Endothelial cell of umbilical vein (primary cell): ENCODE measurements around the gene NUP153. TPM values are rescaled to one million over a fixed set of nuclear protein-coding genes. Genes with fewer than 3 reads are reported as not detected.

ENCODE experiments used
- BruUV-seq: library from RNA; stranded (reverse); fragments of 400-500 nt; replicated peaks from 2 replicates; lab custom pipeline; 2021; lab: Mats Ljungman, UMichigan
- CTCF ChIA-PET: fragments of 300-600, 350-600 bp; sonication (Branson Sonifier 250); formaldehyde crosslinking; loops from one replicate; lab custom pipeline; 2021; ENCODE audit warnings: antibody characterized with exemption, inconsistent platforms; lab: Charles Lee
- POLR2A ChIA-PET: fragments of 300-600, 350-600 bp; sonication (Branson Sonifier 250); formaldehyde crosslinking; loops from one replicate; lab custom pipeline; 2021; ENCODE audit warnings: antibody characterized with exemption, inconsistent platforms; lab: Charles Lee
- DNase-seq: peaks from one replicate; pipeline ENCODE4 v3.0.0-alpha.2; 2011; ENCODE audit warnings: low read depth, low spot score
- FAIRE-seq: peaks from 2 replicates; lab custom pipeline; 2011; peaks lifted over from hg19 to GRCh38; lab: Jason Lieb, UNC
- H2AFZ ChIP-seq: 2 replicates; pipeline ENCODE4 v1.6.0; 2012; ENCODE audit warnings: low read depth, low read length, control low read depth, inconsistent platforms
- H3K27ac ChIP-seq: 2 replicates; pipeline ENCODE4 v1.5.1; 2011; ENCODE audit warnings: low read depth, mild to moderate bottlenecking, control low read depth, low read length, moderate library complexity; ENCODE audit not compliant: insufficient read depth
- H3K27me3 ChIP-seq, 2 experiments: 2 replicates each; pipeline versions ENCODE4 v1.6.0 to v1.6.1; 2011; ENCODE audit warnings: low read length in 2 of 2, mixed read lengths in 1 of 2; ENCODE audit not compliant: control insufficient read depth in 2 of 2, insufficient read depth in 2 of 2
- H3K36me3 ChIP-seq, 2 experiments: 2 replicates in 1 of 2; 3 replicates in 1 of 2; pipeline ENCODE4 v1.5.1; 2011; ENCODE audit warnings: low read length in 2 of 2, mild to moderate bottlenecking in 1 of 2, moderate library complexity in 1 of 2; ENCODE audit not compliant: control insufficient read depth in 2 of 2, insufficient read depth in 2 of 2; ENCODE audit errors: extremely low read depth in 1 of 2
- H3K4me1 ChIP-seq: 3 replicates; pipeline ENCODE4 v1.5.1; 2011; ENCODE audit warnings: mild to moderate bottlenecking, low read length; ENCODE audit not compliant: control insufficient read depth, insufficient read depth; ENCODE audit errors: extremely low read depth
- H3K4me2 ChIP-seq: 2 replicates; pipeline ENCODE4 v1.6.1; 2011; ENCODE audit warnings: low read length, control low read depth, mixed read lengths; ENCODE audit not compliant: insufficient read depth
- H3K4me3 ChIP-seq, 3 experiments: fragments of 200-600 bp in 1 of 3; sonication (generic), shearing (Covaris generic) in 1 of 3; replicated peaks in 1 of 3; 2 replicates each; pipeline ENCODE4 v1.5.1; 2011 to 2016; ENCODE audit warnings: control low read depth in 3 of 3, low read length in 3 of 3, mild to moderate bottlenecking in 2 of 3, inconsistent platforms in 1 of 3, low read depth in 1 of 3, moderate library complexity in 1 of 3; ENCODE audit not compliant: insufficient read depth in 1 of 3
- H3K79me2 ChIP-seq: 2 replicates; pipeline ENCODE4 v1.6.0; 2012; ENCODE audit warnings: low read length, inconsistent platforms; ENCODE audit not compliant: control insufficient read depth, insufficient read depth
- H3K9ac ChIP-seq: replicated peaks from 2 replicates; pipeline ENCODE3; 2011; ENCODE audit warnings: low read length, control low read depth; ENCODE audit not compliant: insufficient read depth; ENCODE audit errors: extremely low read depth
- H3K9me1 ChIP-seq: replicated peaks from 3 replicates; pipeline ENCODE4 v1.6.0; 2011; ENCODE audit warnings: mild to moderate bottlenecking, low read length; ENCODE audit not compliant: control insufficient read depth, insufficient read depth; ENCODE audit errors: extremely low read depth
- H3K9me3 ChIP-seq: replicated peaks from 2 replicates; pipeline ENCODE4 v1.5.1; 2012; ENCODE audit warnings: low read length, inconsistent platforms; ENCODE audit not compliant: control insufficient read depth, insufficient read depth
- H4K20me1 ChIP-seq: replicated peaks from 2 replicates; pipeline ENCODE3; 2011; ENCODE audit warnings: mild to moderate bottlenecking, low read length; ENCODE audit not compliant: control insufficient read depth, insufficient read depth; ENCODE audit errors: extremely low read depth
- CTCF ChIP-seq, 2 donors: IDR thresholded peaks; 1 replicate in 1 of 2; 2 replicates in 1 of 2; pipeline ENCODE4 v1.5.1; 2011; ENCODE audit warnings: low read length in 2 of 2, mild to moderate bottlenecking in 2 of 2, moderate library complexity in 2 of 2, control low read depth in 1 of 2, inconsistent platforms in 1 of 2, low read depth in 1 of 2; ENCODE audit not compliant: insufficient read depth in 1 of 2; ENCODE audit errors: extremely low read depth in 1 of 2
- EZH2 ChIP-seq: IDR thresholded peaks from 2 replicates; pipeline ENCODE4 v1.6.1; 2012; ENCODE audit warnings: borderline replicate concordance, low read depth, mild to moderate bottlenecking, moderate library complexity, low read length, inconsistent platforms; ENCODE audit not compliant: severe bottlenecking
- FOS ChIP-seq: IDR thresholded peaks from 2 replicates; pipeline ENCODE4 v1.6.1; 2011; ENCODE audit warnings: mild to moderate bottlenecking, low read length, moderate library complexity, borderline replicate concordance; ENCODE audit not compliant: insufficient read depth
- GATA2 ChIP-seq: IDR thresholded peaks from 2 replicates; pipeline ENCODE4 v1.7.0; 2011; ENCODE audit warnings: low read depth, mild to moderate bottlenecking, moderate library complexity, mixed read lengths, low read length; ENCODE audit not compliant: insufficient read length, insufficient read depth
- JUN ChIP-seq: IDR thresholded peaks from 2 replicates; pipeline ENCODE4 v1.6.1; 2011; ENCODE audit warnings: borderline replicate concordance, low read depth; ENCODE audit not compliant: insufficient read length, insufficient read depth
- MAX ChIP-seq: IDR thresholded peaks from 2 replicates; pipeline ENCODE4 v1.6.1; 2011; ENCODE audit not compliant: insufficient read depth, insufficient read length
- MYC ChIP-seq: IDR thresholded peaks from one replicate; pipeline ENCODE4 v1.6.1; 2011; ENCODE audit warnings: mild to moderate bottlenecking, low read depth, low read length
- POLR2A ChIP-seq: IDR thresholded peaks from 2 replicates; pipeline ENCODE4 v1.6.1; 2012; ENCODE audit warnings: low read depth, mild to moderate bottlenecking, control low read depth, low read length
- POLR2AphosphoS5 ChIP-seq: IDR thresholded peaks from 2 replicates; pipeline ENCODE4 v1.6.1; 2012; ENCODE audit warnings: low read depth, mild to moderate bottlenecking, control low read depth, low read length, moderate library complexity; ENCODE audit not compliant: insufficient read depth
- dilution Hi-C: fragments of 300-500 bp; cut with MboI; formaldehyde crosslinking; loops from one replicate; pipeline ENCODE4 v1.15.0; 2019; ENCODE audit warnings: low sequenced_read_pairs; ENCODE audit not compliant: extremely low pct_ligation_motif_present
- intact Hi-C: fragments of 100-400 bp; cut with micrococcal nuclease; formaldehyde crosslinking; loops from one replicate; pipeline ENCODE4 v1.10.0; 2022
- polyA plus RNA-seq, 4 experiments: library from polyadenylated mRNA; depleted of rRNA in 3 of 4; stranded (reverse) in 3 of 4; unstranded in 1 of 4; fragments of >200 nt; gene quantifications; 2 replicates each; pipeline versions ENCODE4 v1.2.1 to v1.2.3, GENCODE V29; 2011 to 2012; ENCODE audit warnings: missing spikeins in 1 of 4
- total RNA-seq: library from RNA; stranded (reverse); gene quantifications from 2 replicates; pipeline ENCODE4 v1.2.3, GENCODE V29; 2021

The NUP153 gene
- total and polyA plus RNA-seq, 2 donors (not counting 3 experiments of a cell fraction or from before 2014, with no cell fraction given), result 22.0 to 51.0 TPM

GRCh38 chr6:17574866-17575560 is 131.7 kb downstream of the NUP153 start:
- Histone ChIP-seq H3K27me3 (peaks cover 3 to 9% of the 10 kb centered on the region in 2 experiments), H3K36me3 (no peaks in the 10 kb centered on the region), H3K9ac (no peak overlapping the region), H3K27ac (no peak overlapping the region), H3K9me3 (no peaks in the 10 kb centered on the region), H3K79me2 (no peaks in the 10 kb centered on the region), H3K9me1 (no peaks in the 10 kb centered on the region), H3K4me3 (no peak overlapping the region), H3K4me2 (no peak overlapping the region), H3K4me1 (no peaks in the 10 kb centered on the region), H2AFZ (no peak overlapping the region), H4K20me1 (no peaks in the 10 kb centered on the region)
- DNase-seq, result no peak
- intact Hi-C loops, result no loop called here
- FAIRE-seq, result no peak
- ChIA-PET POLR2A (no interaction called here), CTCF (interaction anchor here (1.2 kb wide), 1 partner anchor 9 kb away, joined by 4 read pairs; no protein-coding TSS in a partner anchor)
- BruUV-seq, result no TSS peak
- dilution Hi-C loops, result no loop called here
- TF ChIP-seq MAX, result no peak
- no peak for TF ChIP-seq CTCF (IDR thresholded peaks at IDR 0.05; ENCODE audit: extremely low read depth in 1 of 2, insufficient read depth in 1 of 2, low read depth in 1 of 2, low read length in 2 of 2)
- no peak for TF ChIP-seq FOS
- no peak for TF ChIP-seq GATA2
- TF ChIP-seq EZH2, result no peak
- TF ChIP-seq POLR2A, result no peak
- TF ChIP-seq JUN, result no peak
- no peak for TF ChIP-seq MYC
- TF ChIP-seq POLR2AphosphoS5, result no peak
